DOHH2 (cell line): Measurements from ENCODE around the gene HIVEP2.

Experiments used
- H3F3A ChIP-seq: fragments of 200-600 bp; sonication (generic), shearing (Covaris generic); 2 replicates; pipeline ENCODE4 v1.6.0; 2016; ENCODE audit warnings: antibody characterized with exemption, mild to moderate bottlenecking; ENCODE audit not compliant: control insufficient read depth, insufficient read depth
- H3K27ac ChIP-seq: fragments of 200-600 bp; sonication (generic); 2 replicates; pipeline ENCODE4 v1.5.1; 2014; ENCODE audit warnings: low read depth, mild to moderate bottlenecking, low read length, moderate library complexity
- H3K27me3 ChIP-seq: fragments of 200-600 bp; sonication (generic); 2 replicates; pipeline ENCODE4 v1.6.1; 2014; ENCODE audit warnings: mild to moderate bottlenecking, low read length, mixed read lengths; ENCODE audit not compliant: control insufficient read depth
- H3K36me3 ChIP-seq: fragments of 200-600 bp; sonication (generic); 2 replicates; pipeline ENCODE4 v1.6.1; 2014; ENCODE audit warnings: mild to moderate bottlenecking, low read length, moderate library complexity, mixed read lengths; ENCODE audit not compliant: control insufficient read depth
- H3K4me1 ChIP-seq: fragments of 200-600 bp; sonication (generic); 2 replicates; pipeline ENCODE4 v1.6.1; 2014; ENCODE audit warnings: mild to moderate bottlenecking, low read length, mixed read lengths; ENCODE audit not compliant: control insufficient read depth
- H3K4me2 ChIP-seq: fragments of 200-600 bp; sonication (generic); 2 replicates; pipeline ENCODE4 v1.6.0; 2014; ENCODE audit warnings: mild to moderate bottlenecking, low read length, moderate library complexity
- H3K4me3 ChIP-seq: fragments of 200-600 bp; sonication (generic); 2 replicates; pipeline ENCODE4 v1.5.1; 2014; ENCODE audit warnings: mild to moderate bottlenecking, low read length, mixed read lengths
- H3K79me2 ChIP-seq: fragments of 200-600 bp; sonication (generic); 2 replicates; pipeline ENCODE4 v1.6.1; 2014; ENCODE audit warnings: mild to moderate bottlenecking, low read length, mixed read lengths; ENCODE audit not compliant: control insufficient read depth
- H3K9me2 ChIP-seq: fragments of 200-600 bp; sonication (generic); replicated peaks from 2 replicates; pipeline ENCODE4 v1.6.1; 2014; ENCODE audit warnings: mild to moderate bottlenecking, low read length, mixed read lengths; ENCODE audit not compliant: control insufficient read depth
- H3K9me3 ChIP-seq: fragments of 200-600 bp; sonication (generic); 2 replicates; pipeline ENCODE4 v1.6.1; 2014; ENCODE audit warnings: antibody characterized with exemption, low read length, mixed read lengths; ENCODE audit not compliant: control insufficient read depth, insufficient read depth
- H4K20me1 ChIP-seq: fragments of 200-600 bp; sonication (generic); 2 replicates; pipeline ENCODE4 v1.6.0; 2014; ENCODE audit warnings: low read depth, mild to moderate bottlenecking, antibody characterized with exemption, low read length, moderate library complexity; ENCODE audit not compliant: control insufficient read depth, insufficient read depth
- CTCF ChIP-seq: fragments of 200-600 bp; sonication (generic); IDR thresholded peaks from one replicate; pipeline ENCODE4 v1.5.1; 2014; ENCODE audit warnings: antibody characterized with exemption, mild to moderate bottlenecking, low read depth, low read length; ENCODE audit not compliant: poor library complexity, severe bottlenecking
- EZH2phosphoT487 ChIP-seq: fragments of 200-600 bp; sonication (generic); IDR thresholded peaks from 2 replicates; pipeline ENCODE4 v1.6.1; 2017; ENCODE audit warnings: borderline replicate concordance, mild to moderate bottlenecking, antibody characterized with exemption, low read length, moderate library complexity, mixed read lengths

The HIVEP2 gene

GRCh38 chr6:142871910-142872331 is 73.1 kb downstream of the HIVEP2 start:
- Histone ChIP-seq H3K79me2 (peaks cover 70% of the 10 kb centered on the region), H3K9me2 (no peaks in the 10 kb centered on the region), H3K36me3 (0 out of 2 replicates have a peak, but pooled peaks cover 3% of the 10 kb centered on the region), H3K9me3 (no peaks in the 10 kb centered on the region), H3F3A (no peaks in the 10 kb centered on the region), H3K27ac (no peak overlapping the region), H3K4me3 (no peak overlapping the region), H3K4me2 (no peak overlapping the region), H3K27me3 (no peaks in the 10 kb centered on the region), H3K4me1 (peaks cover 50% of the 10 kb centered on the region), H4K20me1 (no peaks in the 10 kb centered on the region)
- TF ChIP-seq CTCF (no peak), EZH2phosphoT487 (no peak)

GRCh38 chr6:142870787-142871415 is 74.1 kb downstream of the HIVEP2 start:
- Histone ChIP-seq H3K79me2 (peaks cover 76% of the 10 kb centered on the region), H3K36me3 (0 out of 2 replicates have a peak, but pooled peaks cover 3% of the 10 kb centered on the region), H3K4me2 (no peak overlapping the region), H3K4me1 (peaks cover 50% of the 10 kb centered on the region), H3K9me2 (no peaks in the 10 kb centered on the region), H3F3A (no peaks in the 10 kb centered on the region), H4K20me1 (no peaks in the 10 kb centered on the region), H3K27ac (no peak overlapping the region), H3K9me3 (no peaks in the 10 kb centered on the region), H3K27me3 (no peaks in the 10 kb centered on the region), H3K4me3 (no peak overlapping the region)
- no peak for TF ChIP-seq CTCF
- no peak for TF ChIP-seq EZH2phosphoT487

DNA sequence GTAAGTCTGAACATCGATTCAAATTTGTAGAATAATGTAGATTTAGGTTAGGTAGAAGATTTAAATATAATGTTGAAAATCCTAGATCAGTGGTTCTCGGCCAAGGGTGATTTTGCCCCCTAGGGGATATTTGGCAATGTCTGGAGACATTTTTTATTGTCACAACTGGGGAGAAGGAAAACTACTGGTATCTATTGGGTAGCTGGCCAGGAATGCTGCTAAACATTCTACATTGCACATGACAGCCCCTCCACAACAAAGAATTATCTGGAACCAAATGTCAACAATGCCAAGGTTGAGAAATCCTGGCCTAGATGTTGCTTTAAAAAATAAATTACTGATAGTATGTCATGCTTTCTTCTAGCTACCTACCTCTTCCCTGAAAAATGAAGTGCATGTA is 76.1 kb downstream of the HIVEP2 start:
- Histone ChIP-seq H3K4me3 (no peak overlapping the region), H3K27ac (no peak overlapping the region), H3K4me2 (no peak overlapping the region), H3K27me3 (no peaks in the 10 kb centered on the region), H3F3A (no peaks in the 10 kb centered on the region), H3K9me2 (no peaks in the 10 kb centered on the region), H3K36me3 (0 out of 2 replicates have a peak, but pooled peaks cover 3% of the 10 kb centered on the region), H4K20me1 (no peaks in the 10 kb centered on the region), H3K9me3 (no peaks in the 10 kb centered on the region), H3K79me2 (peaks cover 72% of the 10 kb centered on the region), H3K4me1 (peaks cover 38% of the 10 kb centered on the region)
- no peak for TF ChIP-seq EZH2phosphoT487
- no peak for TF ChIP-seq CTCF
